CD14-positive monocyte (primary cell): ENCODE results near the gene RPS15. TPM values are rescaled to one million over a fixed set of nuclear protein-coding genes. Genes with fewer than 3 reads are reported as not detected.

ENCODE experiments used
- DNase-seq, 3 donors: peaks; one replicate each; pipeline ENCODE4 v3.0.0-alpha.2; 2011 to 2022
- H2AFZ ChIP-seq: 2 replicates; pipeline ENCODE4 v1.6.0; 2012; ENCODE audit warnings: mild to moderate bottlenecking, low read depth, low read length, inconsistent platforms; ENCODE audit not compliant: insufficient read depth, poor library complexity, severe bottlenecking
- H3K27ac ChIP-seq, 2 donors: 1 replicate in 1 of 2; 2 replicates in 1 of 2; pipeline ENCODE4 v1.5.1; 2012 to 2013; ENCODE audit warnings: low read length in 2 of 2, control low read depth in 1 of 2, inconsistent platforms in 1 of 2, low read depth in 1 of 2, mild to moderate bottlenecking in 1 of 2
- H3K27me3 ChIP-seq, 2 donors: one replicate each; pipeline versions ENCODE4 v1.6.0 to v1.6.1; 2011 to 2013; ENCODE audit warnings: low read length in 2 of 2; ENCODE audit not compliant: control insufficient read depth in 2 of 2, insufficient read depth in 2 of 2
- H3K36me3 ChIP-seq, 2 donors: replicated peaks in 1 of 2; 1 replicate in 1 of 2; 2 replicates in 1 of 2; pipeline versions ENCODE4 v1.5.1 to v1.6.1; 2012 to 2013; ENCODE audit warnings: low read length in 2 of 2, control low read depth in 1 of 2, inconsistent platforms in 1 of 2, mild to moderate bottlenecking in 1 of 2; ENCODE audit not compliant: insufficient read depth in 2 of 2, control insufficient read depth in 1 of 2
- H3K4me1 ChIP-seq, 2 donors: 1 replicate in 1 of 2; 2 replicates in 1 of 2; pipeline versions ENCODE4 v1.5.1 to v1.6.1; 2012 to 2013; ENCODE audit warnings: low read length in 2 of 2, control low read depth in 1 of 2, inconsistent platforms in 1 of 2, mild to moderate bottlenecking in 1 of 2, moderate library complexity in 1 of 2; ENCODE audit not compliant: insufficient read depth in 2 of 2, control insufficient read depth in 1 of 2
- H3K4me2 ChIP-seq: replicated peaks from 2 replicates; pipeline ENCODE3; 2012; ENCODE audit warnings: low read length, moderate library complexity, mild to moderate bottlenecking; ENCODE audit not compliant: poor library complexity, severe bottlenecking; ENCODE audit errors: extremely low read depth
- H3K4me3 ChIP-seq, 3 experiments: fragments of 200-600 bp in 1 of 3; sonication (generic) in 1 of 3; replicated peaks in 1 of 3; 1 replicate in 2 of 3; 2 replicates in 1 of 3; pipeline ENCODE4 v1.5.1; 2011 to 2013; ENCODE audit warnings: low read length in 3 of 3, mild to moderate bottlenecking in 3 of 3, control low read depth in 2 of 3, low read depth in 2 of 3, inconsistent platforms in 1 of 3, moderate library complexity in 1 of 3
- H3K79me2 ChIP-seq: 2 replicates; pipeline ENCODE4 v1.6.0; 2012; ENCODE audit warnings: mild to moderate bottlenecking, control low read depth, inconsistent platforms, low read length, moderate library complexity; ENCODE audit not compliant: insufficient read depth
- H3K9ac ChIP-seq: 2 replicates; pipeline ENCODE4 v1.6.0; 2017; ENCODE audit warnings: low read length, mild to moderate bottlenecking; ENCODE audit not compliant: insufficient read depth, poor library complexity, severe bottlenecking
- H3K9me3 ChIP-seq, 2 donors: replicated peaks in 1 of 2; 1 replicate in 1 of 2; 2 replicates in 1 of 2; pipeline versions ENCODE4 v1.5.1 to v1.6.1; 2012 to 2013; ENCODE audit warnings: low read length in 2 of 2, control low read depth in 1 of 2; ENCODE audit not compliant: control insufficient read depth in 1 of 2, insufficient read depth in 1 of 2
- H4K20me1 ChIP-seq: 2 replicates; pipeline ENCODE4 v1.6.0; 2012; ENCODE audit warnings: mild to moderate bottlenecking, low read length, control low read depth, moderate library complexity; ENCODE audit not compliant: insufficient read depth
- H3K27ac Mint-ChIP-seq, 7 donors: one replicate each; pipeline ENCODE4 v1.8.0; 2020; ENCODE audit warnings: mild to moderate bottlenecking in 7 of 7, mixed read lengths in 7 of 7, moderate library complexity in 6 of 7, inconsistent platforms in 2 of 7
- H3K27me3 Mint-ChIP-seq, 3 donors: one replicate each; pipeline ENCODE4 v1.8.0; 2021 to 2022; ENCODE audit warnings: low read depth in 3 of 3, mild to moderate bottlenecking in 3 of 3, mixed read lengths in 3 of 3, moderate library complexity in 3 of 3, inconsistent platforms in 1 of 3
- H3K36me3 Mint-ChIP-seq, 2 donors: one replicate each; pipeline ENCODE4 v1.8.0; 2020; ENCODE audit warnings: mixed read lengths in 2 of 2, inconsistent platforms in 1 of 2, mild to moderate bottlenecking in 1 of 2
- H3K4me1 Mint-ChIP-seq: one replicate; pipeline ENCODE4 v1.8.0; 2020; ENCODE audit warnings: mild to moderate bottlenecking, mixed read lengths
- H3K4me3 Mint-ChIP-seq, 2 donors: one replicate each; pipeline ENCODE4 v1.8.0; 2020; ENCODE audit warnings: mild to moderate bottlenecking in 2 of 2, mixed read lengths in 2 of 2, moderate library complexity in 1 of 2
- H3K9me3 Mint-ChIP-seq, 7 donors: one replicate each; pipeline ENCODE4 v1.8.0; 2020 to 2022; ENCODE audit warnings: mixed read lengths in 7 of 7, mild to moderate bottlenecking in 6 of 7, moderate library complexity in 6 of 7, inconsistent platforms in 2 of 7
- WGBS: methylation state at CpG from one replicate; pipeline ENCODE4 v1.1.5; 2013; ENCODE audit warnings: missing lambda C conversion rate; ENCODE audit not compliant: insufficient coverage; 5-methylcytosine and 5-hydroxymethylcytosine counted together
- intact Hi-C, 2 donors: fragments of 100-400 bp; cut with micrococcal nuclease; formaldehyde crosslinking; loops; one replicate each; pipeline versions ENCODE4 v1.15.0 to v1.15.1; 2023
- polyA plus RNA-seq, 3 donors: library from polyadenylated mRNA; depleted of rRNA in 1 of 3; unstranded in 2 of 3; stranded (reverse) in 1 of 3; fragments of 300-500 nt in 2 of 3; fragments of >200 nt in 1 of 3; fragmentation: Illumina TruSeq in 2 of 3; gene quantifications; 1 replicate in 2 of 3; 2 replicates in 1 of 3; pipeline ENCODE4 v1.2.3, GENCODE V29; 2012 to 2021
- TF ChIP-seq, protein P1 (sequence below): fragments of 200-600 bp; IDR thresholded peaks from one replicate; pipeline ENCODE4 v1.8.0; 2022; ENCODE audit warnings: antibody characterized with exemption, mild to moderate bottlenecking

Gene RPS15
- polyA plus RNA-seq, 3 donors: 1,318 to 3,451 (median 1,526) TPM

DNA sequence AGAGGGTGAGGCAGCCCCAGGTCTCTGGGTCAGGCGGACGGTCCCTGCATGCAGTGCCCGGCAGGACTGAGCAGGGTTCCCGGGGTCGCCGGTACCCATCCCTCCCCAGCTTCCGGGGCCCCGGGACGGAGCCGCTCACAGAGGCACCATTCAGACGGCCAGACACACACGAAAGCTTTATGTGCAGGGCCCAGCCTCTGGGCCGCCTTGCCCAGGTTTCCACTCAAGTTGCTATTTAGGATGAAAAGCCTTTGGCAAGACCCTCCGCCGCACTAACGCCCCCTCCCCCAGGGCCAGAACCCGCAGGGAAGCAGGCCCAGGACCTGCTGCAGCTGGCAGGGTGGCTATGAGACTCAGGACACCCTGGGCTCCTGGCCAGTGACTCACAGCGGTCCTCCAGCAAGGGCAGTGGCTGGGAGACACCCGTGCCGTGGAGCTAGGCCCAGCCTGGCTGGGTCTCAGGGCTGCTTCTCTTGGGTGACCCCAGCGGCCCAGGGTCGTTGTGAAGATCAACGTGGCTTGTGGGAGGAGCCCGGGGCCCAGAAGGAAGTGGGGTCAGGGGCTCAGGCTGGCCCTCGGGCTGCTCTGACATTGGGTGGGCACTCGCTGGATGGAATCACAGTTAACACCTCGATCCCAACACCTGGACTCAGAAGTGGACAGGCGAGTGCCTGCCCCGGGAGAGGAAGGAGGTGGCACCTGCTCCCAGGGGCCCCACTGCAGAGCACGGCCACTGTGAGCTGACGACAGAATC is 36.0 kb downstream of the RPS15 start:
- H4K20me1 ChIP-seq: peaks cover 73% of the 10 kb centered on the region
- H3K79me2 ChIP-seq: peaks cover 29% of the 10 kb centered on the region
- Mint-ChIP-seq H3K9me3 (peaks cover 0 to 16% (median 2%) of the 10 kb centered on the region in 7 donors), H3K4me3 (peak overlapping the region in 1 of 2 donors; percentile 15), H3K36me3 (peaks cover 20 to 34% of the 10 kb centered on the region in 2 donors), H3K4me1 (peaks cover 33% of the 10 kb centered on the region), H3K27ac (no peak overlapping the region), H3K27me3 (peaks cover 32 to 52% (median 43%) of the 10 kb centered on the region in 3 donors)
- TF ChIP-seq, protein P1, sequence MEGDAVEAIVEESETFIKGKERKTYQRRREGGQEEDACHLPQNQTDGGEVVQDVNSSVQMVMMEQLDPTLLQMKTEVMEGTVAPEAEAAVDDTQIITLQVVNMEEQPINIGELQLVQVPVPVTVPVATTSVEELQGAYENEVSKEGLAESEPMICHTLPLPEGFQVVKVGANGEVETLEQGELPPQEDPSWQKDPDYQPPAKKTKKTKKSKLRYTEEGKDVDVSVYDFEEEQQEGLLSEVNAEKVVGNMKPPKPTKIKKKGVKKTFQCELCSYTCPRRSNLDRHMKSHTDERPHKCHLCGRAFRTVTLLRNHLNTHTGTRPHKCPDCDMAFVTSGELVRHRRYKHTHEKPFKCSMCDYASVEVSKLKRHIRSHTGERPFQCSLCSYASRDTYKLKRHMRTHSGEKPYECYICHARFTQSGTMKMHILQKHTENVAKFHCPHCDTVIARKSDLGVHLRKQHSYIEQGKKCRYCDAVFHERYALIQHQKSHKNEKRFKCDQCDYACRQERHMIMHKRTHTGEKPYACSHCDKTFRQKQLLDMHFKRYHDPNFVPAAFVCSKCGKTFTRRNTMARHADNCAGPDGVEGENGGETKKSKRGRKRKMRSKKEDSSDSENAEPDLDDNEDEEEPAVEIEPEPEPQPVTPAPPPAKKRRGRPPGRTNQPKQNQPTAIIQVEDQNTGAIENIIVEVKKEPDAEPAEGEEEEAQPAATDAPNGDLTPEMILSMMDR: no peak
- no peak overlapping the region for H2AFZ ChIP-seq
- H3K4me2 ChIP-seq: no peak overlapping the region
- H3K27me3 ChIP-seq: peaks cover 31 to 42% of the 10 kb centered on the region in 2 donors
- H3K36me3 ChIP-seq: peaks cover 18 to 27% of the 10 kb centered on the region in 2 donors
- H3K9ac ChIP-seq: no peak overlapping the region
- DNase-seq: no peak
- 91% methylated on average over 28 of the region's 31 CpGs for WGBS
- no peak overlapping the region for H3K4me3 ChIP-seq
- H3K9me3 ChIP-seq: peaks cover 8 to 10% of the 10 kb centered on the region in 2 donors
- peaks cover 36 to 37% of the 10 kb centered on the region in 2 donors for H3K4me1 ChIP-seq
- no peak overlapping the region for H3K27ac ChIP-seq
- intact Hi-C loops: no loop called here

DNA sequence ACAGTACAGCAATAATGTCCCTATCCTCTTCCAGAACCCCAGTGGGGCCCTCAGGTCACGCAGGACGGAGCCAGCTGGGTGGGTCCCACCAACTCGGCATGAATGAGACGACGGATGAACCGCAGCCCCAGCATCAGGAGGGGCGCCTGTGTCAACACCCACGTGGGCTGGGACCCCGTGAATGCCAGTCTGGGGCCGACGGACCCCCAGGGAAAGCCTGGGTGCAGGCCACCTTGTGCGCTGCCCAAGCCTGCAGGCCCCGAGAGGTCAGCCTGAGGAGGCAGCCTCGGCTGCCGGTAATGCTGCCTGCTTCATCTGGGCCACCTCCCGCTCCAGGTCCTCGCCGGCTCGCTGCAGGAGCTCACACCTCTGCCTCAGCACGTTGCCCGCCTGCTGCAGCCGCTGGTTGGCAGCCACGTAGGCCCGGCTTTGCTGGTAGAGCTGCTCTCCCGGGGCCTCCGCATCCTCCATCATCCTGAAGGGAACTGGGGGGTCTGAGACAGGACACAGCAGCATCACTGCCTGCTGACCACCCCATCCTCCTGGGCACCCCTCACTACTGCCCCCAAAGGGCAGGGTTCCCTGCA is 36.7 kb downstream of the RPS15 start:
- H2AFZ ChIP-seq: no peak overlapping the region
- peaks cover 20 to 34% of the 10 kb centered on the region in 2 donors for H3K36me3 Mint-ChIP-seq
- H3K9ac ChIP-seq: no peak overlapping the region
- no peak overlapping the region for H3K4me3 ChIP-seq
- peaks cover 37% of the 10 kb centered on the region for H3K4me1 Mint-ChIP-seq
- DNase-seq: no peak
- peaks cover 8 to 10% of the 10 kb centered on the region in 2 donors for H3K9me3 ChIP-seq
- peaks cover 69% of the 10 kb centered on the region for H4K20me1 ChIP-seq
- peaks cover 0 to 16% (median 2%) of the 10 kb centered on the region in 7 donors for H3K9me3 Mint-ChIP-seq
- H3K36me3 ChIP-seq: peaks cover 18 to 27% of the 10 kb centered on the region in 2 donors
- H3K4me1 ChIP-seq: peaks cover 38 to 42% of the 10 kb centered on the region in 2 donors
- H3K27me3 Mint-ChIP-seq: peaks cover 32 to 47% (median 42%) of the 10 kb centered on the region in 3 donors
- H3K27ac Mint-ChIP-seq: no peak overlapping the region
- intact Hi-C loops: loop anchor here in 1 of 2 donors (5.0 kb wide), 1 partner anchor 33 kb away; no protein-coding TSS in a partner anchor
- peaks cover 30 to 40% of the 10 kb centered on the region in 2 donors for H3K27me3 ChIP-seq
- no peak overlapping the region for H3K4me3 Mint-ChIP-seq
- H3K27ac ChIP-seq: no peak overlapping the region
- H3K4me2 ChIP-seq: no peak overlapping the region
- WGBS: 97% methylated on average over 25 of the region's 26 CpGs
- peaks cover 29% of the 10 kb centered on the region for H3K79me2 ChIP-seq
- TF ChIP-seq, protein P1: no peak
